Activated CD4-positive, alpha-beta T cell treated with anti-CD3 and anti-CD28 coated beads, Interleukin-2, amount 50 U/mL, for 1 hour (primary cell): ENCODE data around the gene DNAJB11.
"Not testable (repeated sequence)": the region's sequence is repeated elsewhere in the genome, so short reads cannot be mapped to it uniquely, and the experiment has no call there.

ENCODE experiments used
- DNase-seq: peaks from one replicate; pipeline ENCODE4 v3.0.0-alpha.2; 2020

Gene DNAJB11

GRCh38 chr3:186620213-186621092 lies 49.9 kb downstream of the DNAJB11 start:
- no peak for DNase-seq

- no peak for DNase-seq
Observed at GRCh38 chr3:186621894-186622650, 51.6 kb downstream of the DNAJB11 start.

DNA sequence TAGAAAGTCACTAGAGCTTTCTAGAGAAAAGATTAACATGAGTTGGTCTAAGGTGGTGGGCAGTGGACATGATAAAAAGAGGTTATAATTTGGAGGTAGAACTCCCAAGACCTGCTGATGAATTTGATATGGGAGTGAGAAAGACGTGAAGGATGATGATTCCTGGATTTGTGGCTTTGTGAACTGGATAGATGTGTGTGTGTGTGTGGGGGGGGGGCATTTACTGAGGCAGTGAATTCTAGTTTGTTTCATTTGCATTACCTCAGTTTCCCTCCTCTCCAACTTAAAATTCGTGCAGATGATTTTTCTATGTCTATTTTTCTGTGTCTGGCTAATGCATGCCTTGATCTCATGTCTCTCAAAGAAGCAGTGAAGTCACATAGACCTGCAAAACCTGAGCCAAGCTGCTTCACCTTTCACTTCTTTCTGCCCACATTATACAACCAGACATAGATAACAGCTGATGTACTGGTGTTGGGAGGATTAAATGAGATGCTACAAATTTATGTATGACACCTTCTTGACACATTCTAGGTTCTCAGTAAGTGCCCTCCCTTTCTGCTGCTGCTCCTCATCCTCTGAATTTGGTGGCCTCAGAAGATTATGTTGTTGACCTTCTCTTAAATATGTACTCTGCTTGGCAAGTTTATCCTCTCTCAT lies 52.3 kb downstream of the DNAJB11 start:
- no peak for DNase-seq

DNA sequence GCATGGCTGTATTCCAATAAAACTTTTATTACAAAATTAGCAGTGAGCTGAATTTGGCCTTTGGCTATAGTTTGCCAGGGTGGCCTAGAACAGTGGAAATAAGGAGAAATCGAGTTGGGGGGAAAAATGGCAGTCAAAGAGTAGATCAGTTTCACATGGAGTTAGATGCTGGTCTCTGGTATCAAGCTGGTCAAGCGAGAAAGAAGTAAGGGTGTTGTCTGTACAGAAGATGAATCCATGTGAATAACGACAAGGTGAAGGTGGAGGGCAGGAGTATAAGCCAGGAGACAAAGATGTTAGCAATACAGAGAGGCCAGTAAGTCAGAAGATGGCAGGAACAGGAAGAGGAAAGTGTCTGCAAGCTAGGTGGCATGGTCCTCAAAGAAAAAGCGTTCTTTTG lies 54.1 kb downstream of the DNAJB11 start:
- no peak for DNase-seq

DNA sequence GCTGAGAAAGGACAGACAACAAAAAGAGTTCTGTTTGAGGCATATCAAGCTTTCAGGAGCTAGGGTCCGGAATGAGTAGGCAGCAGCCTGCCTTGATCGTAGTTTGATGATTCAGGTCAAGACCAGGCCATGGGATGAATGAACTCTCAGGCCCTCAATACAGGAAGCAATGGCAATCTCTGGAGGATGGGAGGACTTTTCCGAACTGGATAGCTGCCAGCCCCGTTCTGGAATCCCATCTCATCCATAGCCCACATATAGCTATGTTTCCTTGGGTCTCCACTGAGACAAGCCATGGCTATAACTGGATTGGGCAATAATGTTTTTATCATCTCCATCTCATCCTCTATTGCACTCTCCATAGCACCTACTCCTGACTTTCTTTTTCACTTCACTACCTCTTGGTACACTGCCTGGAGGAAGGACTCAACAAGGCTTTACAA lies 55.1 kb downstream of the DNAJB11 start:
- DNase-seq: no peak

GRCh38 chr3:186626254-186626847 lies 55.8 kb downstream of the DNAJB11 start:
- DNase-seq: no peak

DNA sequence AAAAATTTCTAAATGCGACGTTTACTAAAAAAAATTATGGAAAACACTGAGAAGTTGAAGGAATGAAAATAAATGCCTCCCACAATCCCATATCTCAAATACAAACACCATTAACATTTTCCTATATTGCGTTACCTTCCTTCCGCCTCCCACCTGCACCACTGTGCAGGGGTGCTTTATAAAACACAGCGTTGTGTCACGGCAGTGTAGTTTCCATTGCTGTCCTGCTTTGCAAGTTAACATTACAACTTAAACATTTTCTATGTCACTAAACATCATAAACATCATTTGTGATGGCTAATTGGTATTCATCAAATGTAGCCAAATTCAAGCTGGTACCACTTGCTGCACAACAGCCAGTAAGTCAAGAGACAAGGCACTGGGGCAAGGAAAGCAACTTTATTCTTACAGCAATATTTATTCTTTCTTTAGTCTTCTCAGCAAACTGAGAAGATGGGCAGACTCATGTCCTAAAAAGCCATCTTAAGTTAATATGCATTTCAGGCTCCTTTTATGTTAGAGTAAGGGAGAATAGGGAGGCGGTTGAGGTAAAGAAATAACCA lies 57.4 kb downstream of the DNAJB11 start:
- DNase-seq: no peak

DNA sequence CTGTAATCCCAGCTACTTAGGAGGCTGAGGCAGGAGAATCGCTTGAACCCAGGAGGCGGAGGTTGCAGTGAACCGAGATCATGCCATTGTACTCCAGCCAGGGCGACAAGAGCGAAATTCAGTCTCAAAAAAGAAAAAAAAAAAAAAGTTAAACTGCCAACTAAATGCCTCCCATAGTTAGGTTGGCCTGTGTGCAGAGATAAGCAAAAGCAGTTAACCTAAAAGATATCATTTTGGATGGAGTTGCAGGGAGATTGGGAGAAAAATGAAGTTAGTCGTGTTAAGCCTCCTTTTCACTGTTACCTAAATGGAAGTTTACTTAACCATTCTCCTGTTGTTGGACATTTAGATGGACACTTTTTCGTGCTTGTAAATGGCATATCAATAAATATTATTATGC lies 58.2 kb downstream of the DNAJB11 start:
- DNase-seq: no peak

- no peak for DNase-seq
Observed at GRCh38 chr3:186630950-186631641, 60.6 kb downstream of the DNAJB11 start.

DNA sequence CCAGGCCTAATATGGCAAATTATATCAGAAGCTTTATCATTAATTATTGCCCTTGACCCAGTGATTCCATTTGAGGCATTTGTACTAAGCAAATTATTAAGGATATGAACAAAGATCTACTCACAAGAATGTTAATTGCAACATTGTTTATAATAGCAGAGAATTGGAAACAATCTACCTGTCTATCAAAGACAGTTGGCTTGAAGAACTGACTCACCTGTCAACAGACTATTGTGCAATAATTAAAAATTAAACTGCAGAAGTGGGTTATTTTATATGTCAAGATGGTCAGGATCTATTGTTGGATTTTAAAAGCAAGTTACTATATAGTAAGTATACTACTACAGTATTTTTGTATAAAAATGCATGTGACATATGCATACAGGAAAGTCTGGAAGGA lies 63.0 kb downstream of the DNAJB11 start:
- no peak for DNase-seq

DNA sequence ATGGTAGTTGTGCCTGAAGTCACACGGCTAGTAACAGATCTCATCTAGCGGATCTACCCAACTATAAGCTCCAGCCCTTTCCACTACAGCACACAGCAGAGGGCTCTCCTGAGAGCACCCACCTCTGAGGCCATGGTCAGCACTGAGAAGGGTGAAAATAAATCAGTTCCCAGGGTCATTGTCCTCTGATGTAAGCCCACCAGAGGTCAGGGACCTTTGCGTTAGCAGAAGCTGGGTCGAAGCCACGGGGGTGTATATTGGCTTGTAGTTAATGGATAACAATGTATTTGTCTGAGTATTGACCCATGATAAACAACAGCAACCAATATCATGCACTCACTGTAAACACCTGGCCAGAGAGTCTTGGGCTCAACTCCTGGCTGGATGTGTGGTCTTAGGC lies 63.7 kb downstream of the DNAJB11 start:
- not testable (repeated sequence) for DNase-seq
